ENCODE data around the gene UBXN7.

DNA sequence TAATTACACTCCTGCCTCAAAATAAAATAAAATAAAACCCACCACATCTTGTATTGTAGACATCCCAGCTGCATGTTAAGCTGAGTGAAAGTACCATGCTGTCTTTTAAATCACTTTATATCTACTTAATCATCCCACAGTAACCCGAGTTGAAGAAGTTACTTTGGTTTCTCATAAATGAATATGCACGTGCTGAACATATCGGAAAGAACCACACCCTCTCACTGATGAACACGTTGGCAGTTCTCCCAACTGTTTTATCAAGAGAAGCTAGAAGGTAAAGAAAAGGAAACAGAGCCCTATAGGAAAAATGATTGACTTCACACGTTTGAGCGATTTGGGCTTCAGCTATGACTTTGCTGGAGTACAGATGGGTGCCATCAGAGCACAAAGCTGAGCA is 78.1 kb downstream of the UBXN7 start:
- TF ChIP-seq, protein P1, sequence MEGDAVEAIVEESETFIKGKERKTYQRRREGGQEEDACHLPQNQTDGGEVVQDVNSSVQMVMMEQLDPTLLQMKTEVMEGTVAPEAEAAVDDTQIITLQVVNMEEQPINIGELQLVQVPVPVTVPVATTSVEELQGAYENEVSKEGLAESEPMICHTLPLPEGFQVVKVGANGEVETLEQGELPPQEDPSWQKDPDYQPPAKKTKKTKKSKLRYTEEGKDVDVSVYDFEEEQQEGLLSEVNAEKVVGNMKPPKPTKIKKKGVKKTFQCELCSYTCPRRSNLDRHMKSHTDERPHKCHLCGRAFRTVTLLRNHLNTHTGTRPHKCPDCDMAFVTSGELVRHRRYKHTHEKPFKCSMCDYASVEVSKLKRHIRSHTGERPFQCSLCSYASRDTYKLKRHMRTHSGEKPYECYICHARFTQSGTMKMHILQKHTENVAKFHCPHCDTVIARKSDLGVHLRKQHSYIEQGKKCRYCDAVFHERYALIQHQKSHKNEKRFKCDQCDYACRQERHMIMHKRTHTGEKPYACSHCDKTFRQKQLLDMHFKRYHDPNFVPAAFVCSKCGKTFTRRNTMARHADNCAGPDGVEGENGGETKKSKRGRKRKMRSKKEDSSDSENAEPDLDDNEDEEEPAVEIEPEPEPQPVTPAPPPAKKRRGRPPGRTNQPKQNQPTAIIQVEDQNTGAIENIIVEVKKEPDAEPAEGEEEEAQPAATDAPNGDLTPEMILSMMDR (IDR thresholded peaks at IDR 0.05), result no peak
- TF ChIP-seq POLR2A (IDR thresholded peaks at IDR 0.05), result no peak
